Limb (tissue), 2 donors: Measurements from ENCODE around the gene TH.
A peak's percentile ranks its signal among the peaks of the same experiment; 100 is the strongest.

Experiments
- DNase-seq, 2 donors: peaks; one replicate each; pipeline ENCODE4 v3.0.0-alpha.2; 2016; ENCODE audit errors: extremely low spot score in 2 of 2

Gene TH

GRCh38 chr11:2208691-2209369 is 37.2 kb upstream of the TH start:
- DNase-seq, result peak in 1 of 2 donors; percentile 43

GRCh38 chr11:2207773-2208621 is 36.4 kb upstream of the TH start:
- DNase-seq, result peak in 1 of 2 donors; percentile 23

- no peak for DNase-seq
Measured at GRCh38 chr11:2207212-2207611, 35.6 kb upstream of the TH start.

GRCh38 chr11:2205981-2206690 is 34.5 kb upstream of the TH start:
- no peak for DNase-seq

- DNase-seq, result no peak
Measured at GRCh38 chr11:2205214-2205720, 33.7 kb upstream of the TH start.

- DNase-seq, result peak in 1 of 2 donors; percentile 20
Measured at GRCh38 chr11:2204361-2205213, 33.0 kb upstream of the TH start.

GRCh38 chr11:2203440-2204259 is 32.0 kb upstream of the TH start:
- peak in 1 of 2 donors; percentile 31 for DNase-seq

- peak in 1 of 2 donors; percentile 14 for DNase-seq
Measured at GRCh38 chr11:2202900-2203439, 31.4 kb upstream of the TH start.

- no peak for DNase-seq
Measured at GRCh38 chr11:2202071-2202899, 30.7 kb upstream of the TH start.

GRCh38 chr11:2201542-2201941 is 29.9 kb upstream of the TH start:
- DNase-seq, result no peak

- no peak for DNase-seq
Measured at GRCh38 chr11:2200957-2201519, 29.4 kb upstream of the TH start.

GRCh38 chr11:2200536-2200935 is 28.9 kb upstream of the TH start:
- DNase-seq, result no peak

GRCh38 chr11:2199466-2200341 is 28.1 kb upstream of the TH start:
- DNase-seq, result no peak

- no peak for DNase-seq
Measured at GRCh38 chr11:2198621-2199365, 27.2 kb upstream of the TH start.

- DNase-seq, result no peak
Measured at GRCh38 chr11:2197771-2198520, 26.3 kb upstream of the TH start.
